IPS-NIHi11 (cell line): ENCODE results near the gene ALDH2.
A peak's percentile ranks its signal among the peaks of the same experiment; 100 is the strongest.
"Not testable (repeated sequence)": the region's sequence is repeated elsewhere in the genome, so short reads cannot be mapped to it uniquely, and the experiment has no call there.

Source experiments
- DNase-seq: peaks from one replicate; pipeline ENCODE4 v3.0.0; 2012; ENCODE audit warnings: mixed read lengths, low spot score

The ALDH2 gene

DNA sequence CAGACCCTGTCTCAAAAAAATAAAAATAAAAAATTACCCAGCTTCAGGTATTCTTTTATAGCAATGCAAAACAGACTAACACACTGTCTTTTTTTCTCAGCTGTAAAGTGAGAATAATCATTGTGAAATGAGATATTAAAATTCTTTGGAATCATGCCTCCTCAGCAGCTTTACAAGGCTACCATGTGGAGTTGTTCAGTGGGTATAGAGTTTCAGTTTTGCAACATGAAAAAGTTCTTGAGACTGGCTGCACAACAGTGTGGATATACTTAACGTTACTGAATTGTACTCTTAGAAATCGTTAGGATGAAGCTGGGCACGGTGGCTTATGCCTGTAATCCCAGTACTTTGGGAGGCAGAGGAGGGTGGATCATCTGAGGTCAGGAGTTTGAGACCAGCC is 59.6 kb downstream of the ALDH2 start:
- no peak for DNase-seq

DNA sequence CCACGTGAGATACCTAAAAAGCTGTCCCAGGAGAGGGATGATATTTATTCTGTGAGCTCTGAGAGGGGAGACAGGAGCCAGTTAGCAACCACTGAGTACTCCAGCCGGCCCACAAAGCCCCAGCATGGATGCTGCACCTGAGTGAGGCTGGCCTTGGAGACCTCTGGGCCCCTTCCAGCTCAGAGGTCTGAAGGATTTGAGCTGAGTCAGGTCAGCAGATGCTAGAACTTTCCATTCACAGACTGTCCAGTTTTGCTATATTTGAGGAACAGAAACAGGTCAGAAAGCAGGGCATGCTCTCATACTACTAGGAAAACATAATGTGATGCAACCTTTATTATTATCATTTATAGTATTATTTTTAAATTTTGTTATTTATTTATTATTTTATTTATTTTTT is 60.3 kb downstream of the ALDH2 start:
- DNase-seq, result no peak

DNA sequence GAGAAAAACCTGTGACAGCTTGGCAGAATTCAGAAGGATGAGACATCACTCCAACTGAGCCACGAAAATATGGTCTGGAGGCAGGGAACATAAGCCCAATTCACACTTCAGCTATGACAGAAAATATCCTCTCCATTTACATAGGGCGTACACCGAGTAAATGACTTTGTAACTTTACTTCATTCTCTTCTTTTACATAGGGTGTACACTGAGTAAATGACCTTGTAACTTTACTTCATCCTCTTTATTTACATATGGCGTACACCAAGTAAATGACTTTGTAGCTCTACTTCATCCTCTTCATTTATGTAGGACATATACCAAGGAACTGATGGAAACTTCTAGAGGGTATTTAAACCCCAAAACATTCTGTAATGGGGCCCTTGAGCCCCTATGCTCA is 61.2 kb downstream of the ALDH2 start:
- no peak for DNase-seq

DNA sequence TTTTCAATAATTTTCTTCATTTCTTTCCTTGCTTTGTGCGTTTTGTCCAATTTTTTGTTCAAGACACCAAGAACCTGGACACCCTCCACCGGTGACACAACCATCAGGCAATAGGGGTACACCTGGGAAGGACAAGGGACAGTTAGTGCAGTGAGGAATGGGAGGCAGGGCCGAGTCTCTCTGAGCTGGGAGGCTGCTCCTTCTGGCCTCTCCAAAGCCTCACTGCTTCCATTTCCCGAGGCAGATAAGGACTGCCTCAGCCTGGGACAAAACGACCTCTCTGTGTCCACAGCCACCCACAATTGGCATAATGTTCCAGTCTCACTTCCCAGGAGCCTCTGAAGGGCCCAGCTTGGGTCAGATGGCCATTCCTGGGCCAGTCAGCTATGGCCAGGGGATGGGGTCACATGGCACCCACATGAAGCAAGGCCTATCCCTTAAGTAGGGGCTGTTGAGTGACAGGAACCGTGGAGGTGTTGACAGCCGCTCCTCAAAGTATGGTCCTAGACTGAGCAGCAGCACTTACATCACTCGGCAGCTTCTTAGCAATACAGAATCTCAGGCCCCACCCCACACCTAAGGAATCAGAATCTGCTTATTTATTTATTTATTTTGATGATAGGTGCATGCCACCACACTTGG is 61.7 kb downstream of the ALDH2 start:
- DNase-seq, result no peak

DNA sequence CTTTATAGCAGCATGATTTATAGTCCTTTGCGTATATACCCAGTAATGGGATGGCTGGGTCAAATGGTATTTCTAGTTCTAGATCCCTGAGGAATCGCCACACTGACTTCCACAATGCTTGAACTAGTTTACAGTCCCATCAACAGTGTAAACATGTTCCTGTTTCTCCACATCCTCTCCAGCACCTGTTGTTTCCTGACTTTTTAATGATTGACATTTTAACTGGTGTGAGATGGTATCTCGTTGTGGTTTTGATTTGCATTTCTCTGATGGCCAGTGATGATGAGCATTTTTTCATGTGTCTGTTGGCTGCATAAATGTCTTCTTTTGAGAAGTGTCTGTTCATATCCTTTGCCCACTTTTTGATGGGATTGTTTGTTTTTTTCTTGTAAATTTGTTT is 62.9 kb downstream of the ALDH2 start:
- not testable (repeated sequence) for DNase-seq

DNA sequence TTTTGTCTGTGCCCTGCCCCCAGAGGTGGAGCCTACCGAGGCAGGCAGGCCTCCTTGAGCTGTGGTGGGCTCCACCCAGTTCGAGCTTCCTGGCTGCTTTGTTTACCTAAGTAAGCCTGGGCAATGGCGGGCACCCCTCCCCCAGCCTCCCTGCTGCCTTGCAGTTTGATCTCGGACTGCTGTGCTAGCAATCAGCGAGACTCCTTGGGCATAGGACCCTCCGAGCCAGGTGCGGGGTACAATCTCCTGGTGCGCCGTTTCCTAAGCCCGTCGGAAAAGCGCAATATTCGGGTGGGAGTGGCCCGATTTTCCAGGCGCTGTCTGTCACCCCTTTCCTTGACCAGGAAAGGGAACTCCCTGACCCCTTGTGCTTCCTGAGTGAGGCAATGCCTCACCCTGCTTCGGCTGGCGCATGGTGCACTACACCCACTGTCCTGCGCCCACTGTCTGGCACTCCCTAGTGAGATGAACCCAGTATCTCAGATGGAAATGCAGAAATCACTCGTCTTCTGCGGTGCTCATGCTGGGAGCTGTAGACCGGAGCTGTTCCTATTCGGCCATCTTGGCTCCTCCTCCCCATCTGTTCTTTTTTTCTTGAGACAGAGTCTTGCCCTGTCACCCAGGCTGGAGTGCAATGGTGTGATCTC is 68.1 kb downstream of the ALDH2 start:
- DNase-seq, result not testable (repeated sequence)

DNA sequence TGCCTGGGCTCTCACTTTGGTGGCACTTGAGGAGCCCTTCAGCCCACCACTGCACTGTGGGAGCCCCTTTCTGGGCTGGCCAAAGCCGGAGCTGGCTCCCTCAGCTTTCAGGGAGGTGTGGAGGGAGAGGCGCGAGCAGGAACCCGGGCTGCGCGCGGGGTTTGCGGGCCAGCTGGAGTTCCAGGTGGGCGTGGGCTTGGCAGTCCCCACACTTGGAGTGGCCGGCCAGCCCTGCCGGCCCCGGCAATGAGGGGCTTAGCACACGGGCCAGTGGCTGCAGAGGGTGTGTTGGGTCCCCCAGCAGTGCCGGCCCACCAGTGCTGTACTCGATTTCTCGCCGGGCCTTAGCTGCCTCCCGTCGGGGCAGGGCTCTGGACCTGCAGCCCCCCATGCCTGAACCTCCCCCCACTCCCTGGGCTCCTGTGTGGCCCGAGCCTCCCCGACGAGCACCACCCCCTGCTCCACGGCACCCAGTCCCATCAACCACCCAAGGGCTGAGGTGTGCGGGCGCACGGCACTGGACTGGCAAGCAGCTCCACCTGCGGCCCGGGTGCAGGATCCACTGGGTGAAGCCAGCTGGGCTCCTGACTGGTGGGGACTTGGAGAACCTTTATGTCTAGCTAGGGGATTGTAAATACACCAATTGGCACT is 68.9 kb downstream of the ALDH2 start:
- not testable (repeated sequence) for DNase-seq

DNA sequence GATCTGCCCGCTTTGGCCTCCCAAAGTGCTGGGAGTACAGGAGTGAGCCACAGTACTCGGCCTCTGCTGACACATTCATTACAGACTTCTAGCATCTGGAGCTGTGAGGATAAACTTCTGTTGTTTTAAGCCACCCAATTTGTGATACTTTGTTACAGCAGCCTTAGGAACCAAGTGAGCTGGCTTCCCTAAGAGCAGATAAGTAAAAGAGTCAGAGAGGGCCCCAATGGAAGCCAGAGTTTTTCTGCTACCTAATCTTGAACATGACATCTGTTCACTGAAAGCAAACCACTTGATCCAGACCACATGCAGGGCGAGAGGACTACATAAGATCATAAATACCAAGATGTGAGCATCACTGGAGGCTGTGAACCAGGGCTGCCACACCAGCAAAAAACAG is 71.6 kb downstream of the ALDH2 start:
- DNase-seq, result no peak

DNA sequence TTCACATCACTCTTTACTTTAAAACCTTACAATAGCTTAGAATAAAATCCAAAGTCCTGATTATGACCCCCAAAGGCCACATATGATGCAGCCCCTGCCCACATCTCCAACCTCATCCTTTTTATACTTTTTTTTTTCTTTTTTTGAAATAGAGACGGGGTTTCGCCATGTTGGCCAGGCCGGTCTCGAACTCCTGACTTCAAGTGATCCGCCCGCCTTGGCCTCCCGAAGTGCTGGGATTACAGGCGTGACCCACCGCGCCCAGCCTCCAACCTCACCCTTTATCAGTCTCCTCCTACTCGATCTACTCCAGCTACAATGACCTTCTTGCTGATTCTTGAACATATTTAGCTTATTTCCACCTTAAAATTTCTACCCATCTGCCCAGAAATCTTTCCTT is 74.1 kb downstream of the ALDH2 start:
- no peak for DNase-seq

DNA sequence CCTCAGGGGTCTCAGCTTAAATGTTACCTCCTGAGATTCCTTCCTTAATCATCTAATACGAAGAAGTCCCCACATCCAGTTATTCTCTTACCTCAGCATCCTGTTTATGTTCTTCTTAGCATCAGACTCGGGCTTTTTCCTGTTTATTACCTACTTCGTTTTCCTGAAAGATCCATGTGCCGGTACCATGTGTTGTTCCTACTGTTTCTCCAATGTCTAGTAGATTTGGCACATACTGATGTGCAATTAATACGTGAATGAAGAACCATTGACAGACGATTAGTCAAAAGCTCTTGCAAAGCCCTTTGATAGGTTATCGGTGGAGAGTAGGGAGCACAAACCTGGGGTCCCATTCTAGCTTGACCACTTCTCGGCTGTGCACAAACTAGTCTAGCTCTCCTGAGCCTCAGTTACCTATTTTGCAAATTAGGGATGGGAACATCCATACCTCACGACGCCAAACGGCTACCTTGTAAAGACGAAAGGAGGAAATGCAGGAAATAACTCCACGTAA is 74.6 kb downstream of the ALDH2 start:
- peak; percentile 46 for DNase-seq

DNA sequence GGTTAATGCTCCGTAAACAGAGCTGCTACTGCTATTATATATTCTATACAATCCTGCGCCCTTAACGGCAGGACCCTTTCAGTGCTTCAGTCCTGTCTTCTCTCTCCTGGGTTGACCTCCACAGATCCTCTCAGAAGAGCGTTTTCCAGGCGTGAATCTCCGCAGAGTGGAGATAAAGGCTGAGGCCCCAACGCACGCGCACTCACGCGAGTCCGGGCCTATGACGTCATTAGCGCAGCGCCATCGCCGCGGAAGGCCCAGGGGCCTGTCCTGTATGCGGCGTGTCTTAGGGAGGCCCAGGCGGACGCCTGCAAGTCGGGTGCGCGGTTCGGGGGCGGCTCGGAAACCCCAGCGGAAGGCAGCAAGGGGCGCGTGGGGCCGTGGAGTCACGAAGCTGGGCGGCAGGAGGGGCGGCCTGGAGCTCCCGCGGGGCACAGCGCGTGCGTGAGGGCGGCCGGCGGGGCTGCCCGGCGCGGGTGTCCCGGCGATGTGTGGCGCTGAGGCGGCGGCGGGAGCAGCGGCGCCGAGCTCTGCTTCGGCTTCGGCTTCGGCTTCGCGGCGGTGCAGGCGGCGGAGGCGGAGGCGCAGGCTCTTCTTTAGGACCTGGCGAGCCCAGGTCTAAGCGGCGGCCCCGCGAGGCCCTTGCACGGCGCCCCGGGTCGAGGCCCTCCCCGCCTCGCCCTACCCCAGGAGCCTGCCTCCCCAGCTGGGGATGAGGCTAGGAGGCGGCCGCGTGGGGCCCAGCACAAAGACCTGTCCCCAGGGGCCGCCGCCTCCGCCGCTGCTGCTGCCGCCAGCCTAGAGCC is 75.2 kb downstream of the ALDH2 start, which contains the start of gene MAPKAPK5:
MAPKAPK5 (plus strand) TSS at position 479 of the 806 bp plus-strand sequence. CDS start 506 bp downstream, outside the sequence.
- peak; percentile 100 for DNase-seq

DNA sequence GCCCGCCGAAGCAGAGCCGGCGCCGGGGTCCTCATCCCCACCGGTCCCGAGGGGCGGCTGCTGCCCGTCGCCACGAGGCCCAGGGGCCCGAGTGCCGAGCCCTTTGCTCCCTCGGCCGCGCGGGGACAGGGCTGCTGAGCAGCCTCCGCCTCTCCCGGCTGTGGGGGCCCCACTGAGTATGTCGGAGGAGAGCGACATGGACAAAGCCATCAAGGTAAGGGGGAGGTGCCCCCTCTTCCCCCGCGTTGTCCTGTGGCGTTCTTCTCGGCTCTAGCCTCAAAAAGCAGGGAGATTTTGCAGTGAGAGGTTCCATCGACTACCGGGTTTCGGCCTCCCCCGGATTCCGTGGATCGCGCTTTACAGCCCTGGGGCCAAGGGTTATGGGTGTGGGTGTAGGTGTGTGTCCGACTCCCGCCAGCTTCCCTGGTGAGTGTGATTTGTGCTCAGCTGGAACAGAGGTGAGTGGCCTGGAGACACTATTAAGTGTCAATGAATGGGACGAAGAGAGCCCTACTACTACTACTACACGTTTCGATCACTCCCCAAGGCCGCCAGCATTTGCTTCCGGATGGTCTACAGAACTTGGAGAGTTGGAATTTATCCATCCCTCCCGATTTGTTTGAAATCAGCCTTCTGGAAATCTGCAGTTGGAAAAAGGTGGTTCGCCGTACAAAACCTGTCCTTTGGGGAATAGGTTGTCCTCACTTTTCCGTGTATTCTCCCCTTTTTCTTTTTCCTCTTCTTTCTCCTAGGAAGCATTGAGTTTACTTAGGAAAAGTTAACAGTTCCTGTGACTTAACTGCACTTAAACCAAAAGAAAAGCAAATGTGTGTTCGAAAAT is 76.0 kb downstream of the ALDH2 start:
- DNase-seq, result no peak

DNA sequence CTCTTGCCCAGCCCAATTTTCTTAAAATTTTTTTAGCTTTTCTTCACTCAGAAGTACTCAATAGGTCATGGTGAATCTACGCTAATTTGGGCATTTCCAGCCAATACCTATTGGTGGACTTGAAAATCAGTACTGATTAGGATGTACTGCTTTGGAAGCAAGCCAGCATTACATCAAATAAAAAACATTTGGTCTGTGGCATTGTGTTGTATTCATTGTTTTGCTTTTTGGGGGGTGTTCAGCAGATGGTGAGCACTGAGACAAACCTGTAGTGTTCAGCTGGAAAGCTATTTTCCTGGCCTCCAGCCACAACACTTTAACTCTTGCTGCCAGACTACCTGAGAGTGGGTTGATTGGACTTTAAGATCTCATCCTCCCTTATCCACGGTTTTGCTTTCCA is 79.3 kb downstream of the ALDH2 start:
- DNase-seq, result no peak

DNA sequence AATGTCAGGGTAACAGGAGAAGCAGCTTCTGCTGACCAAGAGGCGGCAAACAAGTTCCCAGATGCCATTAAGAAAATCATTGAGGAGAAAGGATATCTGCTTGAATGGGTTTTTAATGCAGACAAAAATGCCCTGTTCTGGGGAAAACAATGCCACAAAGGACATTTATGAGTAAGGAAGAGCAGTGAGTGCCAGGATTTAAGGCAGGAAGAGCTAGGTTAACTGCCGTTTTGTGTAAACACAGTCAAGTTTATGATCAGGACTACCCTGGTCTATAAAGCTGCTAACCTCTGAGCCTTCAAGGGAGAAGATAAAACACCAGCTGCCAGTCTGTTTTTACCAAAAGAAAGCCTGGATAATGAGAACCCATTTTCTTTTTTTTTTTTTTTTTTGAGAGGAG is 83.8 kb downstream of the ALDH2 start:
- DNase-seq, result no peak

DNA sequence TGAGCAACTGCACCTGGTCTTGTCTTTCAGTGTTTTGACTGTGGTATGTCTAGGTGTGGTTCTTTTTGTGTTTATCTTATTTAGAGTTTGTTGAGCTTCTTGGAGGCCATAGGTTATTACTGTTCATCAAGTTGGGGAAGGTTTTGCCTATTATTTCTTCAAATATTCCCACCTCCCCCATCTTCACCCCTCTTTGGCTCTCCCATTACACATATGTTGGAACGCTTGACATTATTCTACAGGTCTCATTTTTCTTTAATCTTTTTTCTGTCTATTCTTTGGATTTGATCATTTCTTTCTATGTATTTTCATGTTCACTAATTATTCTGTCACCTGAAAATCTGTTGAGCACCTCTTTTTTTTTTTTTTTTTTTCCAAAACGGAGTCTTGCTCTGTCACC is 91.5 kb downstream of the ALDH2 start:
- DNase-seq, result no peak

DNA sequence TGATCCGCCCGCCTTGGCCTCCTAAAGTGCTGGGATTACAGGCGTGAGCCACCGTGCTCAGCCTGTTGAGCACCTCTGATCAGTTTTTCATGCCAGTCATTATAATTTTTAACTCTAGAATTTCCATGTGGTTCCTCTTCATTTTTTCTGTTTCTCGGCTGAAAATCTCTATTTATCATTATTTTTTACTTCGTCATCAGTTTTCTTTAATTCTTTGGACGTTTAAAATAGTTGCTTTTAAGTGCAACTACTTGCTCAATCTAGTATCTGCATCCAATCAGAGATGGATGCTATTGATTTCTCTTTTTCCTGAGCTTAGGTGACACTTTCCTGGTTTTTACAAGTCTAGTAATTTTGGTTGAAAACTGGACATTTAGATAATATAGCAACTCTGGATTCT is 92.0 kb downstream of the ALDH2 start:
- no peak for DNase-seq

DNA sequence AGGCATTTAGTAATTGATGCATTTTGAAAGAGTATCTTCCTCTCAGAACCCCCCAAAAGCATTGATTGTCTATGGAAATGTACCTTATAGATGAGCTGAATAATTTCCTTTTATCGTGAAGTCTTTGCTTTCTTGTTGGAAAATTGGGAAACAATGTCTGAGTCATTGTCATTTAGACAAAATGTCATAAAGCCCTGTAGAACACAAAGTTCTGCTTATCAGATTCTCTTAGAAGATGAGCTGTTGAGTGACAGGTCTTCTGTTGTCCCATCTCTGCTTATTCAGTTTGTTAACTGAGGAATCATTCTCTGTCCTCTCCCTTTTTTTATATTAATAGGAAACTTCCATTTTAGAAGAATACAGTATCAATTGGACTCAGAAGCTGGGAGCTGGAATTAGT is 98.2 kb downstream of the ALDH2 start:
- no peak for DNase-seq
